ENCODE measurements around the gene UBE2L6. TPM values are rescaled to one million over a fixed set of nuclear protein-coding genes. Genes with fewer than 3 reads are reported as not detected.

The UBE2L6 gene
- total RNA-seq, 1 donor from 2014 or later, result 53.0 TPM

GRCh38 chr11:57530596-57531507, 36.6 kb downstream of the UBE2L6 start, which contains the start of gene TIMM10:
TIMM10 (minus strand) TSS chr11:57530754; CDS start chr11:57530189, 565 bp downstream.
- ATAC-seq, result peak; percentile 94
- peak; percentile 98 for DNase-seq (ENCODE audit: low spot score)

GRCh38 chr11:57530215-57530595, 37.3 kb downstream of the UBE2L6 start:
- peak; percentile 49 for DNase-seq (ENCODE audit: low spot score)
- peak; percentile 5 for ATAC-seq

DNA sequence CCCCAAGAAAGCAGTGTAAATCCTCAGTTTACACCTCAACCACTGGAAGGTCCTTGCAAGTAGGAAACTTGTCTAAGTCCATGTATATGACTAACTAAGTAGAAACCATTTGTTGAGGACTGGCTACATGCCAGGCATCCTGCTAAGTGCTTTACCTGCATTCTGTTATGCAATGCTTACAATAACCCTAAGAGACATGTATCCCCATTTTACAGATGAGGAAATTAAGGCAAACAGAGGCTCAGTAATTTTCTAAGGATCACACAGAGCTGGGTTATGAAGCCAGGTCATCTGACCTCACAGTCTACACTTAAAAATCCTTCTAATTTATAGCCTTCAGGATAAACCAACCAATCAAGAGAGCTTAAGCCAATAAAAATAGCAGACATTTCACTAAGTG, 38.5 kb downstream of the UBE2L6 start:
- no peak for DNase-seq (ENCODE audit: low spot score)
- no peak for ATAC-seq

DNA sequence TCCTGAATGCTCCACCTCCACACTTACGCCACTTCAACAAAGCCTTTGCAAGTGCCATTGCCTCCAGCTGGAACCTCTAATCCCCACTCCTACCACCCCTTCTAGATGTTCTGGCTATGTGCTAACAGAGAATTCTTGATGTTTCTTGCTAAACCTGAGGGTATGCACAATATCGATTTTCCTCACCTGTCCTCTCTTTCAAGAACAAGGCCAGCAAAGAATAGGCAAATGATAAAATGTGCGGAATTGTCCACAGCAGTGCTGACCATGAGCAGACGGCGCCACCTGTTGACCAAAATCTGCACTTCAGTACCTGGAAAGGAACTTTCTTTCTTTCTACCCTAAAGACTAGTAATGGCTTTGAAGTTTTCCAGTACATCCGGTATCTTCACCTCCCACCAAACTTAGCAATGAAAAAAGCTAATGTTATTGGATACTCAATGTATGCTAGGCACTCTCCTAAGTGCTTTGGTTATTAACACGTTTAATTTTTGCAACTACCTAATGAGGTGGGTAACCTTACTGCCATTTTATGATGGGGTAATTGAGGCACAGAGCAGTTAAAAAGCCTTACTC, 40.3 kb downstream of the UBE2L6 start:
- DNase-seq (ENCODE audit: low spot score) (peak; percentile 72), ATAC-seq (peak; percentile 58)

DNA sequence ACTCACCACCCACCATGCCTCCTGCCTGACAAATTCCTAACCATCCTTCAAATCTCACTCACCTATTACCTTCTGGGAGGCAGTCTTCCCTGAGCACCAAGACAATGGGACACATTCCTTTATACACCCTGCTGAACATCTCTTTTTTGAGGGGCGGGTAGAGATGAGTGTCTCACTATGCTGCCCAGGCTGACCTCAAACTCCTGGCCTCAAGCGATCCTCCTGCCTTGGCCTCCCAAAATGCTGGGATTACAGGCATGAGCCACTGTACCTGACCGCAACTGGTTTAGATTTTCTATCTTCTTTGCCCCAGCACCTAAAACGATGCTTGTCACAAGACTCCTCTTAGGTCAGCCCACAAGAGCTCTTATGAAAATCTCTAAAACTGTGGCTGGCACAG, 44.1 kb downstream of the UBE2L6 start:
- DNase-seq (ENCODE audit: low spot score), result no peak
- ATAC-seq, result no peak

DNA sequence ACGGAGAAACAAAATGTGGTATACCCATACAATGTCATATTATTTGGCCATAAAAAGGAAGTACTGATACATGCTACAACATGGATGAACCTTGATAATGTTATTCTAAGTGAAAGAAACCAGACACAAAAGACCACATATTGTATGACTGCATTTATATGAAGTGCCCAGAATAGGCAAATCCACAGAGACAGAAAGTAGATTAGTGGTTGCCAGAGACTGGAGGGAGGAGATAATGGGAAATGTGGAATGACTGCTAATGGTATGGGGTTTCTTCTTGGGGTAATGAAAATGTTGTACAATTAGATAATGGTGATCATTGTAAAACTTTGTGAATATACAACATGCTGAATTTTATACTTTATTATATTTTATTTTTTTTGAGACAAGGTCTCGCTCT, 46.4 kb downstream of the UBE2L6 start:
- no peak for DNase-seq (ENCODE audit: low spot score)
- ATAC-seq, result no peak

DNA sequence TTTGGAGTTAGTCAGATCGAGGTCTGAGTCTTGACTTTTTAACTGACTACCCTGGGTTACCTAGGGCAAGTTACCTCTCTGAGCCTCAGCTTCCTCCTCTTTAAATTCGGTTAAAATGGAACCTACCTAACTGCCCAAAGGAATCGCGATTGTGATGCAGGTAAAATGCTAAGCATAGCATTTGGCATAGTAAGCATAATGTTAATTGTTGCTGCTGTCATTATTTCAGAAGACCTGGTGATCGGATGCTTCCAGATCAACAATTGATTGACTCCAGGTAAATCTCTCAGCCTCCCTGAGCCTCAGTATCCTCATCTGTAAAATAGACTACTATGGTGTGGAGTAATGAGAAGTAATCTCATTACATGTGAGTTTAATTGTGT, 51.4 kb downstream of the UBE2L6 start:
- DNase-seq (ENCODE audit: low spot score), result no peak
- ATAC-seq, result no peak

GRCh38 chr11:57515332-57516060, 52.0 kb downstream of the UBE2L6 start, which contains the start of gene SLC43A1:
SLC43A1 (minus strand) TSS chr11:57515702; CDS start chr11:57514111, 1,591 bp downstream.
- ATAC-seq, result peak; percentile 82

DNA sequence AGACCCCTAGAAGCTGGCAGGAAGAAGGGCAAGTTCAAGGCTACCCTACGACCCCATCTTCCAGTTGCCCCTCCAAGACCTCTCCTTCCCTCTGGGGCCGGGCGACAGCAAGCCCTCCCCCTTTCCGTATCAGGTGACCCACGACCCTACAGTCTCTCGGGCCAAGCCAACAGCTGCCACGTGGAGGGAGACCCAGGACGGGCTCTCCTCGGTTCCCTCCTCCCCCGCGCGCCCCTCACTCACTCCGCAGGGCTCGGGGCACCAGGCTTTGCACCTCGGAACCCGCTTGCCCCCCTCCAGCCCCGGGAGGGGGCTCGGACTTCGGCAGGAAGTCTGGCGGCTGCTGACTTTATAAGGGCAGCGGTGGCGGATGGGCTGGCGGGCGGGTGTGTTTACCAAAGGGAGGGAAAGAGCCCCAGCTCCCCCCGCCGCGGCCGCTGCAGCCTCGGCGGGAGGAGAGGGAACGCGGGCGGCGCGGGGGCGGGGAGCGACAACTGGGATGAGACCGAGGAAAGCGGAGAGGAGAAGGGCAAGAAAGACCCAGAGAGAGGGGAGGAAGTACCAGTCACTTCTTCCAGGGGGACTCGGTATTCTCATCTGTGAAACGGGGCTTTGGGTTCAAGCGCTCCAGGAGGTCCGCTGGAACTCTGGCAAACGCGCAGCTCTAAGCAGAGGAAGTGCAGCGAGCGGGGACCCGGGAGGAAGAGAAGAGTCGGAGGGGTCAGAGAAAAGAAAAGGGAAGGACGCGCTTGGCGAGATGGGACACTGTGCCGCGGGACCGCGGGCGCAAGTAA, 52.7 kb downstream of the UBE2L6 start:
- DNase-seq (ENCODE audit: low spot score) (peak; percentile 88), ATAC-seq (peak; percentile 86)

More at GRCh38 chr11:57515332-57516060, 52.0 kb downstream of the UBE2L6 start, which contains the start of gene SLC43A1:
- DNase-seq (ENCODE audit: low spot score), result peak; percentile 87

GRCh38 chr11:57513911-57514537, 53.4 kb downstream of the UBE2L6 start:
- DNase-seq (ENCODE audit: low spot score), result peak; percentile 59
- peak; percentile 50 for ATAC-seq

GRCh38 chr11:57513452-57513795, 54.0 kb downstream of the UBE2L6 start:
- ATAC-seq, result no peak
- no peak for DNase-seq (ENCODE audit: low spot score)

GRCh38 chr11:57512646-57513451, 54.6 kb downstream of the UBE2L6 start:
- DNase-seq (ENCODE audit: low spot score), result no peak
- ATAC-seq, result no peak

GRCh38 chr11:57511741-57512430, 55.6 kb downstream of the UBE2L6 start:
- no peak for DNase-seq (ENCODE audit: low spot score)
- no peak for ATAC-seq

GRCh38 chr11:57508341-57509170, 58.9 kb downstream of the UBE2L6 start:
- ATAC-seq (peak; percentile 56), DNase-seq (ENCODE audit: low spot score) (no peak)

GRCh38 chr11:57506522-57506921, 61.0 kb downstream of the UBE2L6 start:
- no peak for ATAC-seq
- no peak for DNase-seq (ENCODE audit: low spot score)

- ATAC-seq, result no peak
- no peak for DNase-seq (ENCODE audit: low spot score)
Measured at GRCh38 chr11:57504511-57504910, 63.0 kb downstream of the UBE2L6 start.

DNA sequence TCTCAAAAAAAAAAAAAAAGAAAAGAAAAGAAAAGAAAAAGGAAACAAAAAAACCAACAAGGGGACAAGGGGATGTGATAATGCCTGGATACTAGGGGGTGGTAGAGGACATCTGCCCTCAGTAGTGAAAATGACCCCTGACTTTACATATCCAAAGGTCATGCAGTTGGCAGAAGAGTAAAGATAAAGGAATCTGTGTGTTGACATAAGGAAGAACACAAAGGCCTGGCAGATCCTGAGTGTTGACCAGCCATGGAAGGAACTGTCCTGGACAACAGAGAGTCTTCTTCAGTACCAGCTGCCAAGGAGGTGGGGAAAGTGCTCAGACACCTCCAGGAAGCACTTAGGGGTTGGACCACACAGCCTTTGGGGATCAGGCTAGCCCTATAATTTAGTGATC, 64.6 kb downstream of the UBE2L6 start:
- DNase-seq (ENCODE audit: low spot score), result peak; percentile 69
- ATAC-seq, result peak; percentile 27

DNA sequence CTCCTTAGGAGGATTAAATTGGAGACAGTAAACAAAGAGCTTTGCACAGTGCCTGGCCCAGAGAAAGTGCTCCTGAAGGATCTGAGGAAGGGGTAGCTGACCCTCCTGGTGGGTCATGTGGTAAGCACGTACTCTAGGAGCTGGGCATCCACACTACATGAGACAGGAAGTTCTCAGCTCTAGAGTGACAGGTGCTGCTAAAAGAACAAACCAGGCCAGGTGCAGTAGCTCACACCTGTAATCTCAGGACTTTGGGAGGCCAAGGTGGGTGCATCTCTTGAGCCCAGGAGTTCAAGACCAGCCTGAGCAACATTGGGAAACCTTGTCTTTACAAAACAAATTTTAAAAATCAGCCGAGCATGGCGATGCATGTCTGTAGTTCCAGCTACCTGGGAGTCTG, 65.1 kb downstream of the UBE2L6 start:
- no peak for DNase-seq (ENCODE audit: low spot score)

More for the DNA sequence above, 65.1 kb downstream of the UBE2L6 start:
- ATAC-seq, result no peak

Measured in left lobe of liver (tissue), 2 donors.